GM18526 (cell line): Measurements from ENCODE around the gene ASB2.

ENCODE experiments used
- POLR2A ChIP-seq: IDR thresholded peaks from 3 replicates; pipeline ENCODE4 v1.6.1; 2011; ENCODE audit not compliant: insufficient read length; ENCODE audit errors: extremely low read depth

The ASB2 gene

GRCh38 chr14:93976477-93977057 lies at the start of gene ASB2:
Gene ASB2, minus strand, starts transcription at chr14:93976570. Its CDS starts 12,031 bp downstream, at chr14:93964539.
- TF ChIP-seq POLR2A: peak; percentile 20

GRCh38 chr14:94025720-94026119 lies 49.4 kb upstream of the ASB2 start:
- no peak for TF ChIP-seq POLR2A

GRCh38 chr14:94024549-94024948 lies 48.2 kb upstream of the ASB2 start:
- no peak for TF ChIP-seq POLR2A

GRCh38 chr14:94022532-94023411 lies 46.4 kb upstream of the ASB2 start:
- no peak for TF ChIP-seq POLR2A

- TF ChIP-seq POLR2A: no peak
Measured at GRCh38 chr14:94021416-94022157, 45.2 kb upstream of the ASB2 start.

GRCh38 chr14:94021001-94021400 lies 44.6 kb upstream of the ASB2 start:
- no peak for TF ChIP-seq POLR2A

GRCh38 chr14:94020267-94020666 lies 43.9 kb upstream of the ASB2 start:
- TF ChIP-seq POLR2A: no peak

GRCh38 chr14:94019329-94019728 lies 43.0 kb upstream of the ASB2 start:
- TF ChIP-seq POLR2A: no peak

GRCh38 chr14:94018308-94018707 lies 41.9 kb upstream of the ASB2 start:
- TF ChIP-seq POLR2A: no peak

- no peak for TF ChIP-seq POLR2A
Measured at GRCh38 chr14:94016446-94016976, 40.1 kb upstream of the ASB2 start.

GRCh38 chr14:94015223-94015622 lies 38.9 kb upstream of the ASB2 start:
- TF ChIP-seq POLR2A: no peak

- TF ChIP-seq POLR2A: no peak
Measured at GRCh38 chr14:94014382-94014781, 38.0 kb upstream of the ASB2 start.

- no peak for TF ChIP-seq POLR2A
Measured at GRCh38 chr14:94011795-94012194, 35.4 kb upstream of the ASB2 start.

- no peak for TF ChIP-seq POLR2A
Measured at GRCh38 chr14:94010625-94011024, 34.3 kb upstream of the ASB2 start.

- TF ChIP-seq POLR2A: no peak
Measured at GRCh38 chr14:94009767-94010166, 33.4 kb upstream of the ASB2 start.

GRCh38 chr14:94008234-94008633 lies 31.9 kb upstream of the ASB2 start:
- no peak for TF ChIP-seq POLR2A
